C4-2B (cell line): Measurements from ENCODE around the gene FAM240B.

ENCODE experiments used
- ZFX ChIP-seq: fragments of 450-650 bp; IDR thresholded peaks from 2 replicates; pipeline ENCODE4 v1.6.1; 2017
- TF ChIP-seq, protein P1 (sequence below): fragments of 450-650 bp; conservative IDR thresholded peaks from 2 replicates; pipeline ENCODE4 v1.5.1; 2017; ENCODE audit warnings: mild to moderate bottlenecking

DNA sequence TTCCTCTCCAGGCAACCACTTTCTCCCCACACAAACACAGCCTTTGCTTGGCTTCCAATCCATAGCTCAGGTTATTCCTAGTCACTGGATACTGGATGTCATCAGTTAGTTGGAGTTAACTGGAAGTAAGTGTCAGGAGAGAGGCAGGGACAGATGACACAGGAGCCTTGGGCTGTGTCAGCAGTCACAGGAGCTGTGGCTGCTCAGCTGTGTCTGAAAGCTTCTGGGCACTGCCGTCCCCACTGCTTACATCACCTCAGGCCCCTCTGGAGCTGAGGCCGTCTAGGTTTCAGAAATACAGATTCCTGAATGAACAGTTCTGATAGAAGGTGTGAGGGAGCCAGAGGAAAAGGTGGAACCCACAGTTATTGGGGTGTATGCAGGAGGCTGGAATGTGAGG, 17.3 kb upstream of the FAM240B start:
- TF ChIP-seq, protein P1, sequence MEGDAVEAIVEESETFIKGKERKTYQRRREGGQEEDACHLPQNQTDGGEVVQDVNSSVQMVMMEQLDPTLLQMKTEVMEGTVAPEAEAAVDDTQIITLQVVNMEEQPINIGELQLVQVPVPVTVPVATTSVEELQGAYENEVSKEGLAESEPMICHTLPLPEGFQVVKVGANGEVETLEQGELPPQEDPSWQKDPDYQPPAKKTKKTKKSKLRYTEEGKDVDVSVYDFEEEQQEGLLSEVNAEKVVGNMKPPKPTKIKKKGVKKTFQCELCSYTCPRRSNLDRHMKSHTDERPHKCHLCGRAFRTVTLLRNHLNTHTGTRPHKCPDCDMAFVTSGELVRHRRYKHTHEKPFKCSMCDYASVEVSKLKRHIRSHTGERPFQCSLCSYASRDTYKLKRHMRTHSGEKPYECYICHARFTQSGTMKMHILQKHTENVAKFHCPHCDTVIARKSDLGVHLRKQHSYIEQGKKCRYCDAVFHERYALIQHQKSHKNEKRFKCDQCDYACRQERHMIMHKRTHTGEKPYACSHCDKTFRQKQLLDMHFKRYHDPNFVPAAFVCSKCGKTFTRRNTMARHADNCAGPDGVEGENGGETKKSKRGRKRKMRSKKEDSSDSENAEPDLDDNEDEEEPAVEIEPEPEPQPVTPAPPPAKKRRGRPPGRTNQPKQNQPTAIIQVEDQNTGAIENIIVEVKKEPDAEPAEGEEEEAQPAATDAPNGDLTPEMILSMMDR: no peak
- no peak for TF ChIP-seq ZFX
